GM12878 (cell line): ENCODE results near the gene LUZP2. TPM values are rescaled to one million over a fixed set of nuclear protein-coding genes. Genes with fewer than 3 reads are reported as not detected.

Source experiments
- ATAC-seq: fragments of 200-7000 bp; cut with Tn5 transposase; 3 replicates; pipeline ENCODE4 v1.9.1; 2020; ENCODE audit warnings: mild to moderate bottlenecking, moderate library complexity
- BruUV-seq: library from RNA; stranded (reverse); fragments of 400-500 nt; replicated peaks from 2 replicates; lab custom pipeline; 2021; lab: Mats Ljungman, UMichigan
- CTCF ChIA-PET: fragments of 300-600 bp; sonication (Branson Sonifier 250); formaldehyde crosslinking; extraction: SDS; loops from one replicate; lab custom pipeline; 2021; ENCODE audit warnings: inconsistent platforms; lab: Yijun Ruan, JAX
- POLR2A ChIA-PET: fragments of 350-600 bp; formaldehyde crosslinking; extraction: SDS; loops from one replicate; lab custom pipeline; 2021; ENCODE audit warnings: inconsistent platforms; lab: Charles Lee
- RAD21 ChIA-PET: fragments of 300-600 bp; sonication (Branson Sonifier 250); formaldehyde crosslinking; loops from one replicate; lab custom pipeline; 2023; ENCODE audit warnings: antibody characterized with exemption; ENCODE audit not compliant: unreplicated experiment; lab: Charles Lee
- SMC1A ChIA-PET: fragments of 300-600 bp; sonication (Branson Sonifier 250); formaldehyde crosslinking; loops from one replicate; lab custom pipeline; 2023; ENCODE audit not compliant: unreplicated experiment, uncharacterized antibody; lab: Charles Lee
- DNase-seq: peaks from one replicate; pipeline ENCODE4 v3.0.0-alpha.2; 2011; ENCODE audit warnings: low read depth, low spot score
- FAIRE-seq: peaks from 3 replicates; lab custom pipeline; 2011; peaks lifted over from hg19 to GRCh38; lab: Jason Lieb, UNC
- H2AFZ ChIP-seq: 2 replicates; pipeline ENCODE4 v1.6.0; 2011; ENCODE audit warnings: low read depth, low read length, control low read depth; ENCODE audit not compliant: control insufficient read depth
- H3K27ac ChIP-seq: 2 replicates; pipeline ENCODE4 v1.5.1; 2011; ENCODE audit warnings: control low read depth; ENCODE audit not compliant: control insufficient read depth, insufficient read depth
- H3K27me3 ChIP-seq, 2 experiments: replicated peaks in 1 of 2; 2 replicates each; pipeline versions ENCODE4 v1.6.0 to v1.6.1; 2011; ENCODE audit warnings: low read length in 1 of 2; ENCODE audit not compliant: control insufficient read depth in 2 of 2, insufficient read depth in 2 of 2
- H3K36me3 ChIP-seq, 2 experiments: 2 replicates each; pipeline ENCODE4 v1.5.1; 2011; ENCODE audit warnings: low read length in 1 of 2; ENCODE audit not compliant: control insufficient read depth in 2 of 2, insufficient read depth in 2 of 2
- H3K4me1 ChIP-seq: 2 replicates; pipeline ENCODE4 v1.6.1; 2011; ENCODE audit warnings: mild to moderate bottlenecking, low read length, moderate library complexity, mixed read lengths; ENCODE audit not compliant: control insufficient read depth, insufficient read depth
- H3K4me2 ChIP-seq: 2 replicates; pipeline ENCODE4 v1.6.0; 2011; ENCODE audit warnings: control low read depth; ENCODE audit not compliant: control insufficient read depth, insufficient read depth
- H3K4me3 ChIP-seq: fragments of 200-600 bp; sonication (generic); 2 replicates; pipeline ENCODE4 v1.5.1; 2016
- H3K79me2 ChIP-seq: 2 replicates; pipeline ENCODE4 v1.6.0; 2011; ENCODE audit warnings: low read length; ENCODE audit not compliant: control insufficient read depth, insufficient read depth
- H3K9ac ChIP-seq: 2 replicates; pipeline ENCODE4 v1.8.0; 2011; ENCODE audit warnings: low read length, control low read depth, mixed read lengths; ENCODE audit not compliant: control insufficient read depth, insufficient read depth
- H3K9me3 ChIP-seq: replicated peaks from 3 replicates; pipeline ENCODE4 v1.5.1; 2011; ENCODE audit warnings: mild to moderate bottlenecking, low read length; ENCODE audit not compliant: control insufficient read depth, insufficient read depth
- H4K20me1 ChIP-seq: 2 replicates; pipeline ENCODE4 v1.6.0; 2011; ENCODE audit not compliant: control insufficient read depth, insufficient read depth
- ASH2L ChIP-seq: fragments of 300-600, 200-600 bp; sonication (generic); IDR thresholded peaks from 2 replicates; pipeline ENCODE4 v1.6.1; 2017; ENCODE audit warnings: low read depth, mild to moderate bottlenecking, borderline replicate concordance
- CHD2 ChIP-seq: IDR thresholded peaks from 2 replicates; pipeline ENCODE4 v1.6.1; 2011; ENCODE audit warnings: low read depth, low read length, improper control_type of control experiment, borderline replicate concordance
- CREM ChIP-seq: IDR thresholded peaks from 2 replicates; pipeline ENCODE4 v1.6.1; 2014; ENCODE audit warnings: antibody characterized with exemption, low read depth
- ETV6 ChIP-seq, 2 experiments: fragments of 450-650 bp in 1 of 2; IDR thresholded peaks in 1 of 2; conservative IDR thresholded peaks in 1 of 2; 2 replicates each; pipeline ENCODE4 v1.6.1; 2014; ENCODE audit warnings: antibody characterized with exemption in 1 of 2, borderline replicate concordance in 1 of 2, low read depth in 1 of 2, mild to moderate bottlenecking in 1 of 2, moderate library complexity in 1 of 2
- FOXK2 ChIP-seq: fragments of 450-650 bp; IDR thresholded peaks from 2 replicates; pipeline ENCODE4 v1.6.1; 2017; ENCODE audit warnings: mild to moderate bottlenecking, moderate library complexity
- MEF2B ChIP-seq: fragments of 450-650 bp; IDR thresholded peaks from 2 replicates; pipeline ENCODE4 v1.6.1; 2018; ENCODE audit warnings: mild to moderate bottlenecking, moderate library complexity; ENCODE audit not compliant: partially characterized antibody, poor library complexity, severe bottlenecking
- MYC ChIP-seq: IDR thresholded peaks from 2 replicates; pipeline ENCODE4 v1.6.1; 2011; ENCODE audit warnings: mild to moderate bottlenecking, low read length, moderate library complexity, inconsistent platforms; ENCODE audit not compliant: insufficient read depth, insufficient replicate concordance, insufficient read length, severe bottlenecking
- NFYA ChIP-seq: IDR thresholded peaks from 2 replicates; pipeline ENCODE4 v1.6.1; 2011; ENCODE audit warnings: low read depth, mild to moderate bottlenecking, low read length, improper control_type of control experiment, borderline replicate concordance
- RBBP5 ChIP-seq: fragments of 200-600 bp; sonication (generic); conservative IDR thresholded peaks from 2 replicates; pipeline ENCODE4 v1.6.1; 2016
- SMARCA5 ChIP-seq: fragments of 450-650 bp; IDR thresholded peaks from 2 replicates; pipeline ENCODE4 v1.6.1; 2017; ENCODE audit warnings: mild to moderate bottlenecking
- SMC3 ChIP-seq: IDR thresholded peaks from 2 replicates; pipeline ENCODE4 v1.6.1; 2011; ENCODE audit warnings: low read length, improper control_type of control experiment, borderline replicate concordance
- SUPT20H ChIP-seq: IDR thresholded peaks from 2 replicates; pipeline ENCODE4 v1.6.1; 2011; ENCODE audit warnings: low read depth, mild to moderate bottlenecking, low read length, moderate library complexity, borderline replicate concordance; ENCODE audit not compliant: control insufficient read depth
- ZBED1 ChIP-seq: IDR thresholded peaks from 2 replicates; pipeline ENCODE4 v1.6.1; 2016; ENCODE audit warnings: borderline replicate concordance
- ZNF274 ChIP-seq: IDR thresholded peaks from one replicate; pipeline ENCODE4 v1.8.0; 2011; ENCODE audit not compliant: insufficient read length, insufficient read depth
- ZZZ3 ChIP-seq: IDR thresholded peaks from 2 replicates; pipeline ENCODE4 v1.6.1; 2011; ENCODE audit warnings: low read depth; ENCODE audit not compliant: control insufficient read depth, insufficient read length
- WGBS: methylation state at CpG from one replicate; pipeline ENCODE4 v1.1.6; 2016; ENCODE audit warnings: low lambda C conversion rate; ENCODE audit not compliant: insufficient replicate concordance, insufficient coverage; ENCODE audit errors: missing lambda C conversion rate; 5-methylcytosine and 5-hydroxymethylcytosine counted together
- in situ Hi-C: fragments of 300-500 bp; cut with MboI; formaldehyde crosslinking; loops from 9 replicates; pipeline ENCODE4 v1.14.3; 2018; ENCODE audit warnings: mixed read lengths
- intact Hi-C: fragments of 100-400 bp; cut with micrococcal nuclease; formaldehyde crosslinking; loops from one replicate; pipeline ENCODE4 v1.14.2; 2022; ENCODE audit not compliant: unreplicated experiment
- polyA plus RNA-seq, 11 experiments: library from polyadenylated mRNA; depleted of rRNA in 4 of 11; unstranded in 6 of 11; stranded (reverse) in 5 of 11; fragments of >200 nt; fragmentation: Nextera tagmentation in 4 of 11; fragmentation: Illumina TruSeq in 1 of 11; extraction: Ambion mirVana in 4 of 11; extraction: Trizol in 1 of 11; gene quantifications; 1 replicate in 1 of 11; 2 replicates in 10 of 11; pipeline versions ENCODE4 v1.2.1 to v1.2.3, GENCODE V29; 2011 to 2016; ENCODE audit warnings: inconsistent platforms in 2 of 11, missing spikeins in 2 of 11, low read depth in 1 of 11
- total RNA-seq, 4 experiments: library from RNA; depleted of rRNA in 3 of 4; stranded (reverse); fragments of >200 nt in 3 of 4; fragmentation: Illumina TruSeq in 1 of 4; extraction: Trizol in 1 of 4; gene quantifications; 2 replicates each; pipeline versions ENCODE4 v1.2.1 to v1.2.3, GENCODE V29; 2013 to 2021
- TF ChIP-seq, protein P1 (sequence below): fragments of 450-650 bp; IDR thresholded peaks from 2 replicates; pipeline ENCODE4 v1.6.1; 2017; ENCODE audit warnings: mild to moderate bottlenecking, moderate library complexity
- TF ChIP-seq, protein P2 (sequence below): IDR thresholded peaks from 2 replicates; pipeline ENCODE4 v1.6.1; 2011; ENCODE audit warnings: low read depth, low read length, improper control_type of control experiment, borderline replicate concordance
- TF ChIP-seq, protein P3 (sequence below): IDR thresholded peaks from 2 replicates; pipeline ENCODE4 v1.6.1; 2011; ENCODE audit warnings: borderline replicate concordance, low read depth, mild to moderate bottlenecking, moderate library complexity, mixed read lengths, low read length; ENCODE audit not compliant: insufficient read depth; ENCODE audit errors: extremely low read length
- TF ChIP-seq, protein P4 (sequence below): IDR thresholded peaks from 2 replicates; pipeline ENCODE4 v1.6.1; 2012; ENCODE audit warnings: low read depth, low read length, improper control_type of control experiment

LUZP2 gene
- total and polyA plus RNA-seq, 10 of the 15 experiments (the other 5 are each of a cell fraction or from before 2014, with no cell fraction given): not detected

DNA sequence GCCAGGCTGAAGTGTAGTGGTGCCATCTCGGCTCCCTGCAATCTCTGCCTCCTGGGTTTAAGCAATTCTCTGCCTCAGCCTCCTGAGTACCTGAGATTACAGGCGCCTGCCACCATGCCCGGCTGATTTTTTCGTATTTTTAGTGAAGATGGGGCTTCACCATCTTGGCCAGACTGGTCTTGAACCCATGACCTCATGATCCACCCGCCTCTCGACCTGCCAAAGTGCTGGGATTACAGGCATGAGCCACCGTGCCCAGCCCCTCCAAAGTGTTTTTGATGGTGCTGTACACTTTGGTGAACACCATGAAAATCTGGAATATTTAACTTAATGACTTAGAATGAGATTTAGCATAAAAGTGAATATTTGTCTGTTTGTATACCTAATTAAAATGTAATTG lies 5.6 kb downstream of the LUZP2 start:
- intact Hi-C loops (no loop called here), in situ Hi-C loops (no loop called here)
- TF ChIP-seq, protein P1, sequence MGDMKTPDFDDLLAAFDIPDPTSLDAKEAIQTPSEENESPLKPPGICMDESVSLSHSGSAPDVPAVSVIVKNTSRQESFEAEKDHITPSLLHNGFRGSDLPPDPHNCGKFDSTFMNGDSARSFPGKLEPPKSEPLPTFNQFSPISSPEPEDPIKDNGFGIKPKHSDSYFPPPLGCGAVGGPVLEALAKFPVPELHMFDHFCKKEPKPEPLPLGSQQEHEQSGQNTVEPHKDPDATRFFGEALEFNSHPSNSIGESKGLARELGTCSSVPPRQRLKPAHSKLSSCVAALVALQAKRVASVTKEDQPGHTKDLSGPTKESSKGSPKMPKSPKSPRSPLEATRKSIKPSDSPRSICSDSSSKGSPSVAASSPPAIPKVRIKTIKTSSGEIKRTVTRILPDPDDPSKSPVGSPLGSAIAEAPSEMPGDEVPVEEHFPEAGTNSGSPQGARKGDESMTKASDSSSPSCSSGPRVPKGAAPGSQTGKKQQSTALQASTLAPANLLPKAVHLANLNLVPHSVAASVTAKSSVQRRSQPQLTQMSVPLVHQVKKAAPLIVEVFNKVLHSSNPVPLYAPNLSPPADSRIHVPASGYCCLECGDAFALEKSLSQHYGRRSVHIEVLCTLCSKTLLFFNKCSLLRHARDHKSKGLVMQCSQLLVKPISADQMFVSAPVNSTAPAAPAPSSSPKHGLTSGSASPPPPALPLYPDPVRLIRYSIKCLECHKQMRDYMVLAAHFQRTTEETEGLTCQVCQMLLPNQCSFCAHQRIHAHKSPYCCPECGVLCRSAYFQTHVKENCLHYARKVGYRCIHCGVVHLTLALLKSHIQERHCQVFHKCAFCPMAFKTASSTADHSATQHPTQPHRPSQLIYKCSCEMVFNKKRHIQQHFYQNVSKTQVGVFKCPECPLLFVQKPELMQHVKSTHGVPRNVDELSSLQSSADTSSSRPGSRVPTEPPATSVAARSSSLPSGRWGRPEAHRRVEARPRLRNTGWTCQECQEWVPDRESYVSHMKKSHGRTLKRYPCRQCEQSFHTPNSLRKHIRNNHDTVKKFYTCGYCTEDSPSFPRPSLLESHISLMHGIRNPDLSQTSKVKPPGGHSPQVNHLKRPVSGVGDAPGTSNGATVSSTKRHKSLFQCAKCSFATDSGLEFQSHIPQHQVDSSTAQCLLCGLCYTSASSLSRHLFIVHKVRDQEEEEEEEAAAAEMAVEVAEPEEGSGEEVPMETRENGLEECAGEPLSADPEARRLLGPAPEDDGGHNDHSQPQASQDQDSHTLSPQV: no peak
- no peak for TF ChIP-seq RBBP5
- TF ChIP-seq CREM: no peak
- no peak for TF ChIP-seq CHD2
- TF ChIP-seq SUPT20H: no peak
- TF ChIP-seq ZZZ3: no peak
- TF ChIP-seq ETV6 (conservative IDR thresholded peaks at IDR 0.05 in 1 of 2, IDR thresholded peaks at IDR 0.05 in 1 of 2; ENCODE audit: borderline replicate concordance in 1 of 2, low read depth in 1 of 2): no peak
- TF ChIP-seq SMARCA5: no peak
- TF ChIP-seq, protein P2, sequence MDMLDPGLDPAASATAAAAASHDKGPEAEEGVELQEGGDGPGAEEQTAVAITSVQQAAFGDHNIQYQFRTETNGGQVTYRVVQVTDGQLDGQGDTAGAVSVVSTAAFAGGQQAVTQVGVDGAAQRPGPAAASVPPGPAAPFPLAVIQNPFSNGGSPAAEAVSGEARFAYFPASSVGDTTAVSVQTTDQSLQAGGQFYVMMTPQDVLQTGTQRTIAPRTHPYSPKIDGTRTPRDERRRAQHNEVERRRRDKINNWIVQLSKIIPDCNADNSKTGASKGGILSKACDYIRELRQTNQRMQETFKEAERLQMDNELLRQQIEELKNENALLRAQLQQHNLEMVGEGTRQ: no peak
- TF ChIP-seq MEF2B: no peak
- no peak for TF ChIP-seq NFYA
- no peak for TF ChIP-seq MYC
- TF ChIP-seq, protein P3, sequence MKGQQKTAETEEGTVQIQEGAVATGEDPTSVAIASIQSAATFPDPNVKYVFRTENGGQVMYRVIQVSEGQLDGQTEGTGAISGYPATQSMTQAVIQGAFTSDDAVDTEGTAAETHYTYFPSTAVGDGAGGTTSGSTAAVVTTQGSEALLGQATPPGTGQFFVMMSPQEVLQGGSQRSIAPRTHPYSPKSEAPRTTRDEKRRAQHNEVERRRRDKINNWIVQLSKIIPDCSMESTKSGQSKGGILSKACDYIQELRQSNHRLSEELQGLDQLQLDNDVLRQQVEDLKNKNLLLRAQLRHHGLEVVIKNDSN: no peak
- TF ChIP-seq ASH2L: no peak
- TF ChIP-seq ZBED1: no peak
- TF ChIP-seq FOXK2: no peak
- TF ChIP-seq SMC3: no peak
- TF ChIP-seq, protein P4, sequence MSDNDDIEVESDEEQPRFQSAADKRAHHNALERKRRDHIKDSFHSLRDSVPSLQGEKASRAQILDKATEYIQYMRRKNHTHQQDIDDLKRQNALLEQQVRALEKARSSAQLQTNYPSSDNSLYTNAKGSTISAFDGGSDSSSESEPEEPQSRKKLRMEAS: no peak
- no peak for TF ChIP-seq ZNF274
- no peak for ATAC-seq
- ChIA-PET CTCF (no interaction called here), SMC1A (interaction anchor here (0.6 kb wide), 1 partner anchor 10 kb away, joined by 3 read pairs; no protein-coding TSS in a partner anchor), POLR2A (no interaction called here), RAD21 (no interaction called here)
- H3K27me3 ChIP-seq: no peaks in the 10 kb centered on the region; a peak in 1 of 4 replicates
- H3K4me2 ChIP-seq: no peak overlapping the region
- BruUV-seq: no TSS peak
- no peak for FAIRE-seq
- no peaks in the 10 kb centered on the region for H3K79me2 ChIP-seq
- no peaks in the 10 kb centered on the region for H3K36me3 ChIP-seq
- H4K20me1 ChIP-seq: no peaks in the 10 kb centered on the region
- no peak for DNase-seq
- H3K9me3 ChIP-seq: no peaks in the 10 kb centered on the region
- H2AFZ ChIP-seq: no peak overlapping the region
- H3K9ac ChIP-seq: no peak overlapping the region
- 22% methylated on average over 7 of the region's 7 CpGs for WGBS
- no peaks in the 10 kb centered on the region for H3K4me1 ChIP-seq
- H3K27ac ChIP-seq: no peak overlapping the region
- no peak overlapping the region for H3K4me3 ChIP-seq
